ENCODE results near the gene NUP133.
"Not testable (repeated sequence)": the region's sequence is repeated elsewhere in the genome, so short reads cannot be mapped to it uniquely, and the experiment has no call there.

NUP133 gene

DNA sequence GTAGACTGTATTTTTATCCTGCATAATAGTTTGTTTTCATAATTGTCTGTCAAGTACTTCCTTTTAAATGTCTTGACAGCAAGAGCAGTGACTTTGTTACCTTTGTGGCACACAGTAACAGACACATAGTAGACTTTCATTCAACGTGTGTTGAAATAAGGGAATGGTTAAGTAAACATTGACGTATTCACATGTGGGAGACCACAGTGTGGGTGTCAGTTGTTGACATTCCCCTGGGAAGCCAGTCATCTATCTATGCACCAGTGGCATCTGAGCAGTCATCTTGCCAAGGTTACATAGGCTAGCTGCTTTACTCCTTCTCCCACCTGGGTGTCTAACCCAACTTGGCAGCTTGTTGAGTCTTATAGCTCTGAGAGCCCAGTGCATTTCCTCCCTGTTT is 1.4 kb upstream of the NUP133 start:
- FAIRE-seq, result no peak
- no peak for DNase-seq (ENCODE audit: low spot score)

- no peak for DNase-seq (ENCODE audit: low spot score)
Measured at GRCh38 chr1:229508823-229509337, 739 bp upstream of the NUP133 start.

GRCh38 chr1:229507502-229507901 is 639 bp downstream of the NUP133 start:
- DNase-seq (ENCODE audit: low spot score) (no peak), FAIRE-seq (no peak)

More at GRCh38 chr1:229508823-229509337, 739 bp upstream of the NUP133 start:
- FAIRE-seq, result no peak

DNA sequence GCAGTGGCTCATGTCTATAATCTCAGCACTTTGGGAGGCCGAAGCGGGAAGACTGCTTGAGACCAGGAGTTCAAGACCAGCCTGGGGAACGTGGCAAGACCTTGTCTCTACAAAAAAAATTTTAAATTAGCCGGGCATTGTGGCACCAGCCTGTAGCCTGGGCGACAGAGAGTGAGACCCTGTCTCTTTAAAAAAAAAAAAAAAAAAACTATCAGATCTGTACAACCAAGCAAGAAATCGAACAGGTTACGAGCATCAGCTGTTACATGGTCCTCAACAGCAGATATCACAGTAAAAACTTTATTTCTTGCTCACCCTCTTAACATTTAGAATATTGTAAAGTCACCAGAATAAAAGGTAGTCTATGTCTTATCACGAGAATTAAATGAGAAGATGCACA is 1.5 kb downstream of the NUP133 start:
- FAIRE-seq (no peak), DNase-seq (ENCODE audit: low spot score) (no peak)

DNA sequence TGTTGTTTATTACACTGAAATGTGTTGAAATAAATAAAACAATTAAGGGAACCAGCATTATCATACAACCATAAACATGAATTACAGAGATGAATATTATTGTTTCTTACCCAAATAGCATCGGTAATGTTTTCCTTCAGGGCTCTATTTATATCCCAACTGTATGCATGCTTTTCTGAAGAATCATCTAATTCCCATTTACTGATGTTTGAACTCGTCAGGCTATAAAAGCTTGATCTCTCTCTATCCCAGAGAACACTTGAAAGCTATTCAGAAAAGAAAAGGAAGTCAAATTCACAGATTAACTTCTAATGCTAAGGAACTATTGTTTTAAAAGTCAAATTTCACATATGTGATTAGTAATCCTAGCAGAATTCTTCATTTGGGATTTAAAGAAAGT is 12.4 kb downstream of the NUP133 start:
- DNase-seq (ENCODE audit: low spot score) (no peak), FAIRE-seq (no peak)

DNA sequence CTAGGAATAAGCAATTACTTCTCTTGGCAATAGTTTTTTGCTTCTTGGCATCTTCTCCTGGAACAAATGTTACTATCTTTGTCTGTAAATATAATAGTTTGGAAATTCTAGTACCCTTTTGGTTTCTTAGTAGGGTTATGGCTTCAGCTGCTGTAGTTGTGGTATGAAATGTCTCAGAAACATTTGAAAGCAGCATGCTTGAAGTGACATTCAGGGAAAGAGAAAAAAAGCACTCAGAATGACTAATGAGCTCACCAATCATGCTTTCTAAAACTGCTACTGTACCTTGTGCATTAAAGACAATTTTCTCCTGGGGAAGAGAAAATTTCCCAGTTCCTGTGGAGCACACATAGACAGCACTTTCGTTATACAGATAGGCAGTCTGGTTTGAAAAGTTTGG is 21.0 kb downstream of the NUP133 start:
- no peak for FAIRE-seq

GRCh38 chr1:229485318-229485717 is 22.8 kb downstream of the NUP133 start:
- DNase-seq (ENCODE audit: low spot score), result no peak
- FAIRE-seq, result no peak

More for the DNA sequence above, 21.0 kb downstream of the NUP133 start:
- no peak for DNase-seq (ENCODE audit: low spot score)

GRCh38 chr1:229482511-229482910 is 25.6 kb downstream of the NUP133 start:
- FAIRE-seq, result no peak
- DNase-seq (ENCODE audit: low spot score), result no peak

- DNase-seq (ENCODE audit: low spot score), result no peak
- FAIRE-seq, result no peak
Measured at GRCh38 chr1:229480495-229480894, 27.6 kb downstream of the NUP133 start.

DNA sequence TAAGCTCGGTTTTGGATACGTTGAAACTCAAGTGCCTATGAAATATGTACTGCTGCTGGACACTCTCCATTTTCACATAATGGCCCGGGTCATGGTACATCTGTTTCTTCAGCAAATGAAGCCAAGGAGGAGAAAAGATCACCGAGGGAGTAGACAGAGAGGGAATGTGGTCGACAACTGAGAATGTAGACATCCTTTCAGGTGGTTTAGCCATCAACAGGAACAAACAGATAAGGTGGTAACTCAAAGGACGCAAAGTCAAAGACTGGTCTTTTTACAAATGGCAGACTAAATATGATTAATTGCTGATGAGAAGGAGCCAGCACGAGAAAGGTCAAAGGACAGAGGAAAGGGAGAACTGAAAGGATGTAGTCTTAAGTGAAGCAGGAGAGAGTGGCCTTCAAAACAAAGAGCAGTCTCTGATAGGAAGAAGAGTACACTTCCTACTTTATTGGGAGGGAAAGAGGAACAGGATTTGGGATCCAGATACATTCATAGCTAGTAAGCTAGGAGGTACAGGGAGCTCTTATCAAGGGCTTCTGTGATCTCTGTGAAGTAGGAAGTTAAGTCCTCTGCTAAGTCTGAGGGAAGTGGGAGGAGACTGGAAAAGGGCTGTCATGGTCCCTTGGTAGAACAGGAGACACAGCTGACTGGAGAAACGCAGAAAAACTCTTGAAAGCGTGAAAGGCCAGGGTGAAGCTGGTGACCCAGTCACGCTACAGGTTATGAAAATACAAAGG is 28.3 kb downstream of the NUP133 start:
- DNase-seq (ENCODE audit: low spot score) (no peak), FAIRE-seq (no peak)

- DNase-seq (ENCODE audit: low spot score), result no peak
- FAIRE-seq, result no peak
Measured at GRCh38 chr1:229478852-229479251, 29.3 kb downstream of the NUP133 start.

- FAIRE-seq; DNase-seq (ENCODE audit: low spot score): not testable (repeated sequence)
Measured at GRCh38 chr1:229475859-229476258, 32.3 kb downstream of the NUP133 start.

DNA sequence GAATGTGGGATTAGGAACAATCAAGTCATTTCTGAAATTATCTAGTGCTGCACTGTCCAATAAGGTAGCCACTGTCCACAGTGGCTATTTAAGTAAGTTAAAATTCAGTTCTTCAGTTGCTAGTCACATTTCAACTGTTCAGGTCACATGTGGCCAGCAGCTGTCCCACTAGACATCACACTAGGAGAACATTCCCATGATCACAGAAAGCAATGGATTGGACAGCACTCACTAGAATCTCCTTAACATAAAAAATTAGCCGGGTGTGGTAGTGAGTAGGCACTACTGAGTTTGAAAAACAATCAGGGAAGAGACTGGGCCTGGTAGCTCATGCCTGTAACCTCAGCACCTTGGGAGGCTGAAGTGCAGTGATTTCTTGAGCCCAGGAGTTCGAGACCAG is 33.6 kb downstream of the NUP133 start:
- FAIRE-seq (no peak), DNase-seq (ENCODE audit: low spot score) (no peak)

GRCh38 chr1:229471175-229471574 is 37.0 kb downstream of the NUP133 start:
- FAIRE-seq (no peak), DNase-seq (ENCODE audit: low spot score) (no peak)

DNA sequence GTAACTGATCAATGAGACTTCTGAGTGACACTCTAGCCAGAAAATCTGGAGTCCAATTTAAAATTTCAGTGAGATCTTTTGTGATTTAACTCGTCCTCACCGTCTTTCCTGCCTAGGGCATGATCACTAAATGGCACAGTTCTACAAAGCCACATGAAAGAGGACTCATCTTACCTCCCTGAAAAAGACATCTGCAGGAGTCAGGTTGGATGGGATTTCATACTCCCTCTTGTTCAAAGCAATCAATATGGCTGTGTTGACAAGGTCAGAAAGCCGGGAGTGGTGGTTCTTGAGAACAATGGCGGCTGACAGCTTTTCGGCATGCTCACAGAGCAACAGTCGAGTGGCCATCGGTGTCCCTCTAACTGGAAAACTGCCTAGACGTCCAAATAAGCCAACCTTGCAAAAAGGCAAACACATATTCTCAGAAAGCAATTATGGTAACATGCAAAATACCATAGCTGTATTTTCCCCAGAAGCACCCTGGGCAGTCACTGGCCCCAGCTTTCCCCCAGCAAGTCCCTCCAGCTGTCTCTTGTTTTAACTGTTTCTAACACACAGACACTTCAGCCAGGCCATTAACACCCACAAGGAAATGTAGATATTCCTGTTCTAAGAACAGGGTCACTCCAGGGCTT is 37.6 kb downstream of the NUP133 start:
- FAIRE-seq, result no peak
- no peak for DNase-seq (ENCODE audit: low spot score)

GRCh38 chr1:229466887-229467286 is 41.3 kb downstream of the NUP133 start:
- DNase-seq (ENCODE audit: low spot score) (no peak), FAIRE-seq (no peak)

- no peak for FAIRE-seq
- no peak for DNase-seq (ENCODE audit: low spot score)
Measured at GRCh38 chr1:229464672-229465071, 43.5 kb downstream of the NUP133 start.

- FAIRE-seq, result no peak
Measured at GRCh38 chr1:229461032-229461668, 47.0 kb downstream of the NUP133 start.

GRCh38 chr1:229459815-229460214 is 48.3 kb downstream of the NUP133 start:
- FAIRE-seq (no peak), DNase-seq (ENCODE audit: low spot score) (no peak)

More at GRCh38 chr1:229461032-229461668, 47.0 kb downstream of the NUP133 start:
- no peak for DNase-seq (ENCODE audit: low spot score)

DNA sequence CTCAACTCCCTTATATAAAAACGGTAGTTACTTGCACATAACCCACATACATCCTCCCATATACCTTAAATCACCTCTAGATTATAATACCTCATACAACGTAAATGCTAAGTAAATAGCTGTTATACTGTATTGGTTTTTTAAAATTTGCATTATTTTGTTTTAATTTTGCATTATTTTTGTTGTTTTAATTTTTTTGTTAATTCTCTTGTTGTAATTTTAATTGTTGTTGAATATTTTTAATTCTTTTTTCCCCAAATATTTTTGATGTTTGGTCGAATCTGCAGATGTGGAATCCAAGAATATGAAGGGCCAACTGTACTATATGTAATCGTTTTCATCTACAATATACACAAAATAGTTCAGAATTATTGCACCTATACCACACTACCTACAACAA is 50.7 kb downstream of the NUP133 start:
- no peak for FAIRE-seq
- no peak for DNase-seq (ENCODE audit: low spot score)

GRCh38 chr1:229456016-229456415 is 52.1 kb downstream of the NUP133 start:
- FAIRE-seq (no peak), DNase-seq (ENCODE audit: low spot score) (no peak)

- no peak for FAIRE-seq
- DNase-seq (ENCODE audit: low spot score), result no peak
Measured at GRCh38 chr1:229454056-229454455, 54.1 kb downstream of the NUP133 start.
